ENCODE data around the gene TMEM63B.

TMEM63B gene

GRCh38 chr6:44110966-44111365 is 16.4 kb upstream of the TMEM63B start:
- no peak for DNase-seq (ENCODE audit: low read depth)
- no peak overlapping the region for H3K4me3 ChIP-seq (replicated peaks; ENCODE audit: low read depth, low read length)
- TF ChIP-seq CTCF (IDR thresholded peaks at IDR 0.05; ENCODE audit: low read length, missing control alignments) = no peak

GRCh38 chr6:44111434-44112417 is 15.6 kb upstream of the TMEM63B start:
- no peak overlapping the region for H3K4me3 ChIP-seq (replicated peaks; ENCODE audit: low read depth, low read length)
- no peak for DNase-seq (ENCODE audit: low read depth)
- TF ChIP-seq CTCF (IDR thresholded peaks at IDR 0.05; ENCODE audit: low read length, missing control alignments) = no peak

GRCh38 chr6:44113414-44113813 is 13.9 kb upstream of the TMEM63B start:
- no peak overlapping the region for H3K4me3 ChIP-seq (replicated peaks; ENCODE audit: low read depth, low read length)
- DNase-seq (ENCODE audit: low read depth) = no peak
- TF ChIP-seq CTCF (IDR thresholded peaks at IDR 0.05; ENCODE audit: low read length, missing control alignments) = peak; percentile 29

GRCh38 chr6:44115866-44116265 is 11.5 kb upstream of the TMEM63B start:
- no peak for DNase-seq (ENCODE audit: low read depth)
- no peak overlapping the region for H3K4me3 ChIP-seq (replicated peaks; ENCODE audit: low read depth, low read length)
- no peak for TF ChIP-seq CTCF (IDR thresholded peaks at IDR 0.05; ENCODE audit: low read length, missing control alignments)

GRCh38 chr6:44116641-44117382 is 10.5 kb upstream of the TMEM63B start:
- TF ChIP-seq CTCF (IDR thresholded peaks at IDR 0.05; ENCODE audit: low read length, missing control alignments) = no peak
- peak; percentile 64 for DNase-seq (ENCODE audit: low read depth)
- H3K4me3 ChIP-seq (replicated peaks; ENCODE audit: low read depth, low read length) = no peak overlapping the region

GRCh38 chr6:44117397-44118128 is 9.8 kb upstream of the TMEM63B start:
- no peak overlapping the region for H3K4me3 ChIP-seq (replicated peaks; ENCODE audit: low read depth, low read length)
- no peak for DNase-seq (ENCODE audit: low read depth)
- no peak for TF ChIP-seq CTCF (IDR thresholded peaks at IDR 0.05; ENCODE audit: low read length, missing control alignments)
